ENCODE results near the gene KCTD21. TPM values are rescaled to one million over a fixed set of nuclear protein-coding genes. Genes with fewer than 3 reads are reported as not detected.

Gene KCTD21
- total RNA-seq, 1 donor from 2014 or later = 5.2 TPM

- TF ChIP-seq, protein P1, sequence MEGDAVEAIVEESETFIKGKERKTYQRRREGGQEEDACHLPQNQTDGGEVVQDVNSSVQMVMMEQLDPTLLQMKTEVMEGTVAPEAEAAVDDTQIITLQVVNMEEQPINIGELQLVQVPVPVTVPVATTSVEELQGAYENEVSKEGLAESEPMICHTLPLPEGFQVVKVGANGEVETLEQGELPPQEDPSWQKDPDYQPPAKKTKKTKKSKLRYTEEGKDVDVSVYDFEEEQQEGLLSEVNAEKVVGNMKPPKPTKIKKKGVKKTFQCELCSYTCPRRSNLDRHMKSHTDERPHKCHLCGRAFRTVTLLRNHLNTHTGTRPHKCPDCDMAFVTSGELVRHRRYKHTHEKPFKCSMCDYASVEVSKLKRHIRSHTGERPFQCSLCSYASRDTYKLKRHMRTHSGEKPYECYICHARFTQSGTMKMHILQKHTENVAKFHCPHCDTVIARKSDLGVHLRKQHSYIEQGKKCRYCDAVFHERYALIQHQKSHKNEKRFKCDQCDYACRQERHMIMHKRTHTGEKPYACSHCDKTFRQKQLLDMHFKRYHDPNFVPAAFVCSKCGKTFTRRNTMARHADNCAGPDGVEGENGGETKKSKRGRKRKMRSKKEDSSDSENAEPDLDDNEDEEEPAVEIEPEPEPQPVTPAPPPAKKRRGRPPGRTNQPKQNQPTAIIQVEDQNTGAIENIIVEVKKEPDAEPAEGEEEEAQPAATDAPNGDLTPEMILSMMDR (IDR thresholded peaks at IDR 0.05; ENCODE audit: unreplicated experiment) = no peak
- H3K27ac Mint-ChIP-seq = no peak overlapping the region
- H3K4me1 Mint-ChIP-seq = peaks cover 12% of the 10 kb centered on the region
- H3K27me3 Mint-ChIP-seq (ENCODE audit: low read depth) = no peaks in the 10 kb centered on the region
- no peak for DNase-seq (ENCODE audit: low spot score in 2 of 2, unreplicated experiment in 2 of 2)
- no peaks in the 10 kb centered on the region for H3K36me3 Mint-ChIP-seq
- no peaks in the 10 kb centered on the region for H3K9me3 Mint-ChIP-seq
- no peak overlapping the region for H3K4me3 Mint-ChIP-seq
Observed at GRCh38 chr11:78158987-78159652, 29.3 kb downstream of the KCTD21 start.

DNA sequence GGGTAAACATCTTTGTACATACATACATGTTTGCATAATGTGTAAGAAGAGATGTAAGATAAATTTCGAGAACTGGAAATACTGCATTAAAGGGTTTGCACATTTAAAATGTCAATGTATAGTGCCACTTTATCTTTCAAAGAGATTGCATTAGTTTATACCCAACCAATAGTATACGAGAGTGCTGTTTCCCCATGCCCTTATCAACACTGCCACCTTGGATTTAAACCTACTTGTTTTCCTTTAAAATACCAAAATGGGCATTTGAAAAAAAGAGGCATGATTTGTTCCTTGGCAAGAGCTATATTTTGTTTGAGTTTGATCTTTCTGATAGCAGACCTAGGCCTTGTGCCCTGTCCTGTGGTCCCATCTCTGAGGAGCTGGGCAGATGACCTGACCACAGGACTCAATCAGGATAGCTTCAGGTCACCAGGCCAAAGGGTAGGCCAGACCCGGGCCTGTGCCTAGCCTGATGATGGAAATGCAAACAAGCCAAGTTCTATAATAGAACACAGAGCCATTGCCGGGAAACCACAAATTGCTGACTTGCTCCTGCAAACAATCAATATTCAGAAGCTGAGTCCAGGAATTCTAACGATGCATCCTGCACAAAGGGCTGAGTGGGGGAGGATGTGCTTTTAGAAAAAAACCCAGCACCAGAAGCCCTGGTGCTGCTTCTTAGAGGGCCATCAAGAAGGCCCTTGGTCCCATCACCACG lies 32.1 kb downstream of the KCTD21 start:
- peaks cover 11% of the 10 kb centered on the region for H3K36me3 Mint-ChIP-seq
- no peaks in the 10 kb centered on the region for H3K9me3 Mint-ChIP-seq
- peaks cover 9% of the 10 kb centered on the region for H3K4me1 Mint-ChIP-seq
- no peaks in the 10 kb centered on the region for H3K27me3 Mint-ChIP-seq (ENCODE audit: low read depth)
- no peak for DNase-seq (ENCODE audit: low spot score in 2 of 2, unreplicated experiment in 2 of 2)
- peak overlapping the region; percentile 23 for H3K27ac Mint-ChIP-seq
- no peak overlapping the region for H3K4me3 Mint-ChIP-seq
- TF ChIP-seq, protein P1 (IDR thresholded peaks at IDR 0.05; ENCODE audit: unreplicated experiment) = no peak

GRCh38 chr11:78151804-78152203 lies 36.6 kb downstream of the KCTD21 start:
- no peak for DNase-seq (ENCODE audit: low spot score in 2 of 2, unreplicated experiment in 2 of 2)
- no peaks in the 10 kb centered on the region for H3K27me3 Mint-ChIP-seq (ENCODE audit: low read depth)
- no peaks in the 10 kb centered on the region for H3K9me3 Mint-ChIP-seq
- TF ChIP-seq, protein P1 (IDR thresholded peaks at IDR 0.05; ENCODE audit: unreplicated experiment) = no peak
- no peak overlapping the region for H3K27ac Mint-ChIP-seq
- peaks cover 15% of the 10 kb centered on the region for H3K36me3 Mint-ChIP-seq
- H3K4me3 Mint-ChIP-seq = no peak overlapping the region
- peaks cover 8% of the 10 kb centered on the region for H3K4me1 Mint-ChIP-seq

DNA sequence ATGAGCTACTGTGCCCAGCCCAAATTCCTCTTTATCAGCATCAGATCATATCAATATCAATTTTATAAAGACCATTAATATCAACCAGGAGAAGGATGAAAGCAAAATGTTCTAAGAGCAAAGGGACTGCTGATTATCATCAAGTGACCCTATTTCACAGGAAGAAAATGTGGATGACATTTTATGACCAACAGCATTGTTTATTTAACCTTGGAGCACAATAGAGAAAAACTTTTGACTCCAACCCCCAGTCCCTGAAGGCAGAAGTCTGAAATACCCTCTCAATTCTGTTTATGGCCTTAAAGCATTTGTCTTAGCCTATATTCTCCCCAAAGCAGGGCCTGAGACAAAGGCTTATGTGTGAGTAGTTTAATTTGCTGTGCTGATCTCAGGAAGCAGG lies 37.7 kb downstream of the KCTD21 start:
- Mint-ChIP-seq H3K27me3 (ENCODE audit: low read depth) (no peaks in the 10 kb centered on the region), H3K36me3 (peaks cover 16% of the 10 kb centered on the region), H3K27ac (no peak overlapping the region), H3K4me1 (no peaks in the 10 kb centered on the region), H3K9me3 (no peaks in the 10 kb centered on the region), H3K4me3 (no peak overlapping the region)
- TF ChIP-seq, protein P1 (IDR thresholded peaks at IDR 0.05; ENCODE audit: unreplicated experiment) = no peak
- DNase-seq (ENCODE audit: low spot score in 2 of 2, unreplicated experiment in 2 of 2) = no peak

- Mint-ChIP-seq H3K36me3 (peaks cover 17% of the 10 kb centered on the region), H3K4me1 (no peaks in the 10 kb centered on the region), H3K27me3 (ENCODE audit: low read depth) (no peaks in the 10 kb centered on the region), H3K9me3 (no peaks in the 10 kb centered on the region), H3K27ac (no peak overlapping the region), H3K4me3 (no peak overlapping the region)
- TF ChIP-seq, protein P1 (IDR thresholded peaks at IDR 0.05; ENCODE audit: unreplicated experiment) = no peak
- no peak for DNase-seq (ENCODE audit: low spot score in 2 of 2, unreplicated experiment in 2 of 2)
Observed at GRCh38 chr11:78150346-78150745, 38.1 kb downstream of the KCTD21 start.

All from mesothelial cell of epicardium (in vitro differentiated cells).